Activated CD8-positive, alpha-beta memory T cell treated with anti-CD3 and anti-CD28 coated beads, Interleukin-2, amount 50 U/mL, for 4 hours (primary cell): ENCODE data around the gene PLXNB3.
"Not testable (repeated sequence)": the region's sequence is repeated elsewhere in the genome, so short reads cannot be mapped to it uniquely, and the experiment has no call there.

Experiments used
- DNase-seq: peaks from one replicate; pipeline ENCODE4 v3.0.0-alpha.2; 2020

PLXNB3 gene

GRCh38 chrX:153794018-153794896 is 30.2 kb downstream of the PLXNB3 start, which contains the start of the genes IDH3G and SSR4:
TSS of gene IDH3G (minus strand) at chrX:153794375. CDS start at chrX:153794326, 49 bp downstream.
TSS of gene SSR4 (plus strand) at chrX:153794668. CDS start at chrX:153794688, 20 bp downstream.
- DNase-seq: peak; percentile 91

- DNase-seq: no peak
These were observed 31.1 kb downstream of the PLXNB3 start for GRCh38 chrX:153794897-153795816.

GRCh38 chrX:153797415-153798015 is 33.5 kb downstream of the PLXNB3 start:
- no peak for DNase-seq

GRCh38 chrX:153799326-153799725 is 35.3 kb downstream of the PLXNB3 start:
- no peak for DNase-seq

GRCh38 chrX:153800177-153800722 is 36.2 kb downstream of the PLXNB3 start:
- no peak for DNase-seq

GRCh38 chrX:153800746-153801145 is 36.7 kb downstream of the PLXNB3 start:
- DNase-seq: no peak

- DNase-seq: no peak
These were observed 37.6 kb downstream of the PLXNB3 start for GRCh38 chrX:153801669-153802068.

GRCh38 chrX:153802513-153803045 is 38.5 kb downstream of the PLXNB3 start:
- DNase-seq: no peak

- DNase-seq: no peak
These were observed 39.4 kb downstream of the PLXNB3 start for GRCh38 chrX:153803211-153804099.

- DNase-seq: no peak
These were observed 40.1 kb downstream of the PLXNB3 start for GRCh38 chrX:153804100-153804595.

- DNase-seq: no peak
These were observed 40.6 kb downstream of the PLXNB3 start for GRCh38 chrX:153804621-153805020.

GRCh38 chrX:153805436-153805835 is 41.4 kb downstream of the PLXNB3 start:
- DNase-seq: no peak

GRCh38 chrX:153806999-153807575 is 43.0 kb downstream of the PLXNB3 start:
- DNase-seq: no peak

- DNase-seq: no peak
These were observed 43.9 kb downstream of the PLXNB3 start for GRCh38 chrX:153807976-153808375.

- no peak for DNase-seq
These were observed 48.2 kb downstream of the PLXNB3 start for GRCh38 chrX:153812220-153812619.

GRCh38 chrX:153813161-153813560 is 49.1 kb downstream of the PLXNB3 start:
- no peak for DNase-seq

GRCh38 chrX:153814591-153815315 is 50.7 kb downstream of the PLXNB3 start:
- no peak for DNase-seq

GRCh38 chrX:153816831-153817690 is 53.0 kb downstream of the PLXNB3 start:
- DNase-seq: no peak

GRCh38 chrX:153818064-153818463 is 54.0 kb downstream of the PLXNB3 start:
- DNase-seq: not testable (repeated sequence)
